ENCODE data around the gene ATF6B.

Gene ATF6B

DNA sequence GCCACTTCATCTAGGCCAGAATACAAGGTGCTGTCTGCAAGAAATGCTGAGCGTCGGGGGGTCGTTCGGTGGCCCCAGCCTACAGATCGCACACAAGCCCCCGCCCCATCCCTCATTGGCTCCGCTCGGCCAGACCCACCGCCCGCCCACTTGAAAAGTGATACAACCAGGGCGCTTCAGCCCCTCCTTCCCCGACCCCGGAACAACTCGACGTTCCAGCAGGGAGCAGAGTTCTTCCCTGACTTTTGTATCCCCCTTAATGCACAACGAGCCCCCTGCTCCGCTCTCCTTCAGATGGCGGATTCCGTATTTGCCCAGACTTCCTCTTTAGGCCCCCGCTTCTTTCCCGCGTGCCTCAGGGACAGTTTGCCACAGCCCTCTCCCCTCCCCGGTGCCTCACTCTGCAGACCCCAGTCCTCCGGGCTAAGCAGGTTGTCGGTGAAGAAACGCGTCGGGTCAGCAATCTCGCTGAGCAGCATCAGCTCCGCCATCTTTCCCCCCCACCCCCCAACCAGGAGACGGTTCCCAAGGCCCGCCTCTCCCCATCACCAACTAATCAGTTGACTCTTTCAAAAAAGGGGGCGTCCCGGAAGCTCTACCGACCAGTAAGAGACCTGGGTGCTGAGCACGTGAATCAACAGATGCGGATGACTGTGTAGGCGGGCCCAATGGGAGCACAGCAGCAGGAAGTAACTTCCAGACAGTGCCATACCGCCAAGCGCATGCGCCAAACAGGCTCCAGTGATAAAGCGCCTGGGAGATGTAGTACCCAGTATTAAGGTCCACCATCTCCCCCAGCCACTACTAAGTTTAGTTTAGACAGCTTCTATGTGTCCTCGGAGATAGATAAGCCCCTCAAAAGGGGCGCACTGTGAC lies at the start of gene ATF6B:
TSS of gene ATF6B (minus strand) at position 530 of the 876 bp plus-strand sequence. CDS start at position 491, 39 bp downstream.
- DNase-seq (ENCODE audit: low read depth) = peak; percentile 97

DNA sequence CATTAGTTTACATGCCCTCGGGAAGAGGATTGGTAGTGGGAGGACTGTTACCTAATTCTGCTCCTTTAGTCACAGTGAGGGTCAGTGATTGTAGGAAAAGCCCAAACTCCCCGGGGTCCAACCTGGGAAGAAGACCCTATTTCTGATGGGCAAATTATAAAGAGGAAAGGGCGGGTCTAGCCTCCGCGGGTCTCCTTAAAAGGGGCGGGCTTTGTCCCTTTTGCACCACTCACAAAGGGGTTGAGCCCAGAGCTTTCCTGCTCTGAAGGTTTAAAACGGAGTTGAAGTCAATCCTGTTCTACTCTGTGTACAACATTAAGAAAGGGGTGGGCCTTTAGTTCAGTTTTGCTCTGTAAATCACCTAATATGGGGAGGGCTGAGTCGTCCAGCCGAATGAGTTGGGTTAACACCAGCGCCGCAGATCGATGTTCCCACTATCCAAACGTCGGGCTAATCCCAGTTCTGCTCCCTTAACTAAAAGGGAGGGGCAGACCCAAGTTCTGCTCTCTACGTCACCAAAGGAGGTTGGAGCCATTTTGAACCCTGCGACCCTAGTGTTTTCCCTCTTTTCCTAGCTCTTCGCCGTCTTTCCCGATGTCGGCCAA lies 49.2 kb upstream of the ATF6B start:
- no peak for DNase-seq (ENCODE audit: low read depth)

DNA sequence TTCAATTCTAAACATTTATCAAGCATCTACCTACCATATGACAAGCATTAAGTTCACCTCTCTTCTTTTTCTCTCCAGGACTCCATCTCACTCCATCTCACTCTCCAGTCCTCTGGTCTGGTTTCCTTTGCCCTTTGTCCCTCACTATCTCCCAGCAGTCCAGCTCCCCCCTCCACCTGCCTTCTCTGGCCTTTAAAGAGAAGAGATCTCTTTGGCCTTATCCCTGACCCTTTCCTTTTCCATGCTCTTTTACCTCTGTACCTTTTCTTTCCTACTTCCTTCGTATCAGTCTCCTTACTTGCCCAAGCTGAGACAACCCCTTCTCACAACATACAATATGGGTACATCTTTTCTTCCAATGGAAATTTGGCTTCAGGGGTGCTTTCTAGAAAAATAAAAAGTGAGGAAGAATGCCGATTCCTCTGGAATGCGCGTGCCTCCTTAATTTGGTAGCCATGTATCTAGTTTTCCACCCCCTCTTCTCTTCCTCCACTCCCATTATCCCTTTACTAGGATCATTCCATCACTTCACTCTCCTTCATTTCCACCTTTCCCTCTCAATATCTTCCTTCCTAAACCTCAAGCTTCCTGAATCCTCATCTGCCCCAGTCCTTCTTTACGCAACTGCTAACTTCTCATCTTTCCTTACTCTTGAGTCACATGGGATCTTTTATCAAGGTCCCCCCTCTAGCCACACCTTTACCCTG lies 48.6 kb upstream of the ATF6B start:
- no peak for DNase-seq (ENCODE audit: low read depth)

DNA sequence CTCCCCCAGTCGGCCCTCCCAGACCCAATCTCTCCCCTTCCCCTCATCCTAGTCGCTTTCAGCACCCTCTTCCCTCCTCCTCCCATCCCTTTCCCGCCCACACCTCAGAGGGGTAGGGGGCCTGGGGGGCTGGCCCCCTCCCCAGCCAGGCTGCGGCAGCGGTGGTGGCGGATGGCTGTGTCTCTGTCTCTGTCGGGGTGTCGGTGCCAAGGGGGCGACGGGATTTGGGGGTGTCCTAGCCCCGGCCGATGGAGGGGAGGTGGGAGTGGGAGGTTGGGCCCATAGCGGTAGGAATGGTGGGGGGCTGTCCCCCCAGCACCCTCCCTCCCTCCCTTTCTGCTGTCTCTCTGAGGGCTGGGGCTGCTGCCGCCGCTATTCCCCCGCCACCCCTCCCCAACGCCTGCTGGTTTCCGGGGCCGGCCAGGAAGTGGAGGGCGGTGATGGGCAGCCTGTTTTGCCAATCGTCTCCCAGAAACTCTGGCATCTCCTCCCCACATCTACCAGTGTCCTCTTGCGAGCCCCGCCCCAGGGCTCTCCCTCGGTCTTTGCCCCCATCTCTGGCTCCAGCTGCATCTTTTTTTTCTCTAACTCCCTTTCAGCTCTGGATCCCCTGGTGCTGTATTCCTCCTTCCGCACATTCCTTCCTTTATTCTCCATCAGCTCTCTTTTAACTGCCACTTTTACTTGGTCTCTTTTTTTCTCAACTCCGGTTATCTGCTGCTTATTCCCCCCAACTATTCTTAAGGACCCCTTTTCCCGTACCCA lies 47.8 kb upstream of the ATF6B start, which contains the start of gene AGPAT1:
TSS of gene AGPAT1 (minus strand) at position 374 of the 765 bp plus-strand sequence. CDS start 4,588 bp downstream, outside the sequence.
- peak; percentile 96 for DNase-seq (ENCODE audit: low read depth)

DNA sequence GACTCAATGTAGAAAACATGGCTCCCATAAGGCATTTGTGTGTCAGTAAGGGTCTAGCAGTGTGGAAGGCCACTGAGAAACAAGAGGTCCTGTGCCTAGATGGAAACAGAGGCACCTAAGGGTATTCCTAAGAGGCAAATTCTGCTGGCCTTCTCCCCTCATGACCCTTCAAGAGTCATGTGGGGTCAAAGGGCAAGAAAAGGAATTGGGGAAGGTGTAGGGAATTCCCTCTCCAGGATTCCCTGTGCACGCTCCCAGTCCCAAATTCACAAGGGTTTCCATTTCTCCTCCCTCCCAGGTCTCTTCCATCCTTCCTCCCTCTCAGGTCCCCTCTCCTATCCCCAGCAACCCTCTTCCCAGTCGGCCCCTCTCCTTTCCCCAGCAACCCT lies 47.3 kb upstream of the ATF6B start:
- no peak for DNase-seq (ENCODE audit: low read depth)

DNA sequence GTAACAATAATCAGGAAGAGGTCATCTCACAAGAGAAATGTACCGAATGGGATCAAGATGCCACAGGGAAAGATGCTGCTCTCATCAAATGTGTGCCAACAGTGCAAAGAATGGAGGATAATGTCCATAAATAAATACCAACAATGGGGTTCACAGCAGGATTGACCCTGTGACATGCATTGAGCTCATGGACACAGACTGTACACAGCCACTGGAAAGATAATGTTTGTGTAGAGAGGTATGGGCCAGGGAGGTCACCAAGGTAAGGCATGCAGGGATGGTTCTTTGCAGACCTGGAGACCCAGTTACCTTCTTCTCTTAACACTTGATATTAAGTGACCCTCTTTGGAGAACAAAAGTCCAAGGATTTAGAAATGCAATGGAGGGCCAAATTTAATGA lies 46.4 kb upstream of the ATF6B start:
- no peak for DNase-seq (ENCODE audit: low read depth)

DNA sequence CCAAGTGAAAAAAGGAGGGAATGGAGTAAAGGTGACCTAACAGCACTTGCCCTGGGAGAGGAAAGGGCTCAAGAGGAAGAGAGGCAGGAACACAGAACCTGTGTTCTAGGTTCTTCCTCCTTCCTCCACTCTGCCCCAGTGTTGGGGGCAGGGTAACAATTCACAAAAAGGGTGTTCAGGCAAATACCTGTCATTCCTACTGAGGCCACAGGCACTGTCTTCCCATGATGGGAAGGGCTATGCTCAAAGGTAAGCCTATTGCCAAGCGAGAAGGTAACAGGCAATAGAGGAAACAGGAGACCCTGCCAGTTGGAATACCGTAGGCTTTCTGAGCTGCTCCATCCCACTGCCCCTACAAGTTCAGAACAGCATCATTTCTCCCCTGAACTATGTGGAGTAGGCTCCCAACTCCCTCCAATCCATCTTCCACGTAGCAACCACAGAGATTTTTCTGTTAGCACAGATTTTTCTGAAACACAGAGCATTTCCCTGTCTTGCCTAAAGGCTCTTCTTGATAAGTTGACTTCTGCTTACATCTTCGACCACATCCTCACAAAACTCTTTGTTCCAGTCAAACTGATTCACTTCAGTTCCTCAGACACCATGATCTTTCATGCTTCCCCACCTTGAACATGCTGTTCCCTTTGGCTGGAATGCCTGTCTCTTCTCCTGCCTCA lies 45.1 kb upstream of the ATF6B start:
- DNase-seq (ENCODE audit: low read depth) = no peak

DNA sequence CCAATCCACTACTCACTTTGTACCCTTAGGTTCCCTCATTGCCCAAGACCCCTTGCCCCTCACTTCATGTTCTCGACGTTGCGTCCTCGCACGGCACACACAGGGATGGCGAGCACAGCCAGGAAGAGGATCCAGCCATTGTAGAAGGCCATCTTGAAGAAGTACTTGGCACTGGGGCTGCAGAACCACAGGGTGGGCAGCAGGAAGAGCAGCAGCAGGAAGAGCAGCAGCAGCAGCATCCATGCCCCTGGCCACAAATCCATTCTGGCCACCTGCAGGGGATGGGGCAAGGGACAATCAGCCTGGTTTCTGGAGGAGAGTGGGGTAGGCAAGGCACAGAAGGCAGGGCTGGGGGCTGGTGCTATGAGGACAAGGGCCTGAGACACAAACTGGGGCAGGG lies 43.2 kb upstream of the ATF6B start:
- DNase-seq (ENCODE audit: low read depth) = no peak

DNA sequence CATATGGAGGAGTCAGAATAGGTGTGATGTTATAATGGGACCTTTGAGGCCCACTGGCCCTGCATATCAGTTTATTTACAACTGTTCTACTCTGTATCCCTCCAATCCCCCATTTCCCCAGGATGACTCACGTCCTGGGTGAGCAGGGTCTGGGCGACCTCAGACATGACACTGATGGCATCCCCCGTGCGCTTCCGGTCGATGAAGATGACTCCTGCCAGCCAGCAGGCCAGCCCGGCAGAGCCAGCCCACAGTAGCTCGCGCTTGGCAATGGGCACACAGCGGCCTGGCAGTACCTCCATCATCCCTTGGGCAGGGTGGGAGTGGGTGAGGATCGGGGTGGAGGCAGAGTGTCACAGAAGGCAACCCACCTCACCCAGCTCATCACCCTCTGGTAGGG lies 42.2 kb upstream of the ATF6B start:
- no peak for DNase-seq (ENCODE audit: low read depth)

DNA sequence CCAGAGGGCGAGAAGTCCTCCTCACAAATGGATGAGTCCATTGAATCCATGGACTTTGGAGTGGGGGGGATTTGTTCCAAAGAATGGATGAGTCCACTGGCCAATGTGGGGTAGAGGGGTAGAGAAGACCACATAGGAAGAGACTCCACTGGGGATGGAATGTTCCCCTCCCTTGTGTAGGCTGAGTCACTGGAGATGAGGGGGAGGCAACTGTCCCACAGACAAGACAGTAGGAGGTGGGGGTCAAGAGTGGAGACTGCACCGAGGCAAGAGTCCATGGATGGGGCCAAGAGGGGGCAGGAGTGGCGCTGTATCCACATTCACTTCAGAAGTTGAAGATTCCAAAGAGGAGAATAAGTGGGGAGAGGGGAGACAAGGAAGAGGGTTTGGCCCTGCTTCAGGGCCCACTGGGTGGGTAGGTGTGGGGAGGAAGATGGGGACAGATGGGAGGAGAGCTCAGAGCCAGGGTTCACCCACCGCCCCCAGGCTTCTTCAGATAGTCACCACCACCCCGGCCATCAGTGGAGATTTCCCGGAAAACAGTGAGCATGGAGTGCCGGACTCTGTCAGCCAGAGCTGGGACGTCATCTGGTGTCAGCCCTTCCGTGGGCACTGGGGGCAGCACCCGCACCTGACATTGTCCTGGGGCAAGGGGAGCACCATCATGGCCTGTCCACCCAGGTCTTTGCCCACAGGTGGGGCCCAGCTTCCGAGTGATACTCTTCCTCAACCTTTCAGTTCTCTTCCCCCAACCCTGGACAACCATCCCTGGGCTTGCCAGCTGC lies 41.0 kb upstream of the ATF6B start:
- DNase-seq (ENCODE audit: low read depth) = no peak

DNA sequence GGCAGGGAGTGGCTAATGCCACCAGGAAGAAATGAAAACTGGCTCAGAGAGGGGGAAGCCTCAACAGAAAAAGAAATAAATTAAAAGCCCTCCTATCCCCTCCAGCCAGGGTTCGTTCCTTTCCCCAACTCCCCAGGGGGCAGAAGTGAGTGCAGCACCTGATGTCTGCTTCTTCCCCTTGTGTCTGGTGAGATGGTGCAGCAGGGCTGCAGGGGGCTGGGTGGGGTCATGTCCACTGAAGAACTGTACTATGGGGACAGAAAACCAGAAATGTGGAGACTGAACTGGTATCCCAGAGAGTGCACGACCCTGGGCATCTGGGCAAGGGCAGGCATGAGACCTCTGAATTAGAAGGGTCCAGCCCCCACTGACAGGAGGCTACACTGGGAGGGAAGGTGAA lies 40.3 kb upstream of the ATF6B start:
- no peak for DNase-seq (ENCODE audit: low read depth)

DNA sequence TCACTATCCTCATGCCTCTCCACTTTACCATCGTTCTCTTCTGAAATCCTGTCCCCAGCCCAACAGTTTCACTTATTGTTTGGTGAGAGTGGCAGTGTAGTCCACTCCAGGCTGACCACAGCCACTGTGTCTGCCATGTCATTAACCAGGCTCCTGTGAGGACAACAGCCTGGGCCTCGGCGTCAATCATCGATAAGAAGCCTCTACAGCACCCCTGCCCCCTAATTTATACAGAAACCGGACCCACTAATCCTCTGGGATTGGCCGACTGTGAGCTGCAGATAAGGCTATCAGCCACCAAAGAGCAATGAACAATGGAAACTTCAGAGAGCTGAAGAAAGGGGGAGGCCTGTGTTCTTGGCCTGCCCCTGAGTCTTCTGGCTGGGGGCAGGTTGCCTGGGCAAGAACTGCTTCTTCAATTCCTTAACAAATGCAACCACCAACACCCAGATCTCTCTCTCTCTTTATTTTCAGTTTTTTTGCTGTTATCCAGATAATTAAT lies 39.8 kb upstream of the ATF6B start:
- DNase-seq (ENCODE audit: low read depth) = no peak

DNA sequence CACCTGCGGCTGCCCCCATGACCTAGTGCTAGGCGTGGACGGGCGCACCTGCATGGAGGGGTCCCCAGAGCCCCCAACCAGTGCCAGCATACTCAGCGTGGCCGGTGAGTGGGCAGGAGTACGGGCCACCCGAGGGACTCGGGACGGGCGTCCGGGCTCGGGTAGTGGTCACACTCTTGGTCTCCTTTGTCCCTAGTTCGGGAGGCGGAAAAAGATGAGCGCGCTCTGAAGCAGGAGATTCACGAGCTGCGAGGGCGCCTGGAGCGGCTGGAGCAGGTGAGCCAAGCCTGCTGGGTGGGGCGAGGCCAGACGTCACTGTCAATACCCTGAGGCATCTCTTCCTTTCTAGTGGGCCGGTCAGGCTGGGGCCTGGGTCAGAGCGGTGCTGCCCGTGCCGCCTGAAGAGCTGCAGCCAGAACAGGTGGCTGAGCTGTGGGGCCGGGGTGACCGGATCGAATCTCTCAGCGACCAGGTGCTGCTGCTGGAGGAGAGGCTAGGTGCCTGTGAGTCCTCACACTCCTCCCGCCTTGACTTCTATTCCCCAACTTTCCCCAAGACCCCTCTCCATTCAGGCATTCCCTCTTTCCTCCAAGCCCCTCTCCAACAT lies 39.2 kb upstream of the ATF6B start:
- DNase-seq (ENCODE audit: low read depth) = no peak

DNA sequence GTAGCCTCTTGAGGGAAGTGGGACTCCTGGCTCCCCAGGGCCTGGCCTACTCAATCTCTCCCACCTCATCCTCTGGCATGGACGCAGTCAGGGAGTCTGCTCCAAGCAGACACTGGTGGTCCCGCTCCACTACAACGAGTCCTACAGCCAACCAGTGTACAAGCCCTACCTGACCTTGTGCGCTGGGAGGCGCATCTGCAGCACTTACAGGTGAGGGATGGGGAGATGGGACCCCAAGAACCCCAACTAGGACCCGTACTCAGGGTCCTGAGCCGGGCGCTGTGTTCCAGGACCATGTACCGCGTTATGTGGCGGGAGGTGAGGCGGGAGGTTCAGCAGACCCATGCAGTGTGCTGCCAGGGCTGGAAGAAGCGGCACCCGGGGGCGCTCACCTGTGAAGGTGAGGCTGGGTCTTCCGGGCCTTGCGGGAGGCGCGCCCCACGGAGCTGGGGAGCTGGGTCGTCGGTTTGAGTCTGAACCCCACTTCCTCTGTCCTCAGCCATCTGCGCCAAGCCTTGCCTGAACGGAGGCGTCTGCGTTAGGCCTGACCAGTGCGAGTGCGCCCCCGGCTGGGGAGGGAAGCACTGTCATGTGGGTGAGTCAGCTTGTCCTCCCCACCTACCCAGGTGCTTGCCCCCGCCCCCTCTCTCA lies 38.5 kb upstream of the ATF6B start:
- DNase-seq (ENCODE audit: low read depth) = no peak

DNA sequence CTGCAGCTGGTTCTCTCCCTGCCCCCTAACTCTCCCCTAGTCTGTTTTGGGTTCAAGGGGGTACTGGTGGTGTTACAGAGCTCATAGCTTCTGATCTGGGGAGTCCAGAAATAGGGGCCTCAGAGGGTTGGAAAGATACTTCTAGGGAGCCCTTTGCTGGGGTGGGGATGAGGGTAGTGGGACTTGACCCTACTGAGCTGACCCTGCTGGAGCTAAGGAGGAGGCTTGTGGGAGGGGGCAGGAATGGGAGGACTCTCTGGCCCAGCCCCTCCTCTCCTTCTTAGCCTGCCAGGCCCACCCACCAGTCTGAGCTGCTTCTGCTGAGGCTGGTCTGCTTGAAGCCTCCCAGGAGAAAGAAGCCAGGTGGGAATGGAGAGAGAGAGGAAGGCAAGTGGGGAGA lies 36.2 kb upstream of the ATF6B start, which contains the start of gene EGFL8:
TSS of gene EGFL8 (plus strand) at position 301 of the 400 bp plus-strand sequence. CDS start 1,571 bp downstream, outside the sequence.
- no peak for DNase-seq (ENCODE audit: low read depth)

DNA sequence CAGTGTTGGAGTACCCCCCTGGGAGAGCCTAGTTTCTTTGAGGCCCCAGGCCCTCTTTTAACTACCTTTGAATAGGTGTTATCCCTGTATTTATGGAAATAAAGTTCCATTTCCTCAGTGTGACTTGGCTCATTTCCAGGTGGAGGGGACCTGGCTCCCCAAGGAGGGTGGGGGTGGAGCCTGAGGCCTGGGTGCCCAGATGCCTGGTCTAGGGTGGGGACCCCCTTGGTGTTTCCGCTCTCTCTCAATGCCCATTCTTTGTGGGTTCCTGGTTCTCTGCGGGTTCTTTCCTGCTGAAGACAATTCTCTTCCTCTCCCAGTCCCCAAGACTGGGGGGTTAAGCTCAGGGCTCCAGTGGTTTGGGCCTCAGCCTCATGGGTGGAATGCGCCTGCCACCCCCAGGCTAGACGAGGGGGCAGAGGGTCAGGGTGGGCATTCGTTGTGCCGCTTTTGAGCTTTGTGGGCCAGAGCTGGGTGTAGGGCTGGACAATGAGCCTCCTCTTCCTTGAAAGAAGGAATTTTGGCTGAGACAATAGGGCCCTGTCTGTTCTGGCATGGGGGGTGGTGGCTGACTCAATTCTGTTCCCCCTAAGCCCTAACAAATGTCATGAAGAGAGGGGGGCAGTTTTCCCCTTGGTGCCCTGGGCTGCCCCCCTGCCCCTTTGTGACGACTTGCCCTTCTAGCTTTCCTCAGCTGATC lies 35.7 kb upstream of the ATF6B start:
- no peak for DNase-seq (ENCODE audit: low read depth)

DNA sequence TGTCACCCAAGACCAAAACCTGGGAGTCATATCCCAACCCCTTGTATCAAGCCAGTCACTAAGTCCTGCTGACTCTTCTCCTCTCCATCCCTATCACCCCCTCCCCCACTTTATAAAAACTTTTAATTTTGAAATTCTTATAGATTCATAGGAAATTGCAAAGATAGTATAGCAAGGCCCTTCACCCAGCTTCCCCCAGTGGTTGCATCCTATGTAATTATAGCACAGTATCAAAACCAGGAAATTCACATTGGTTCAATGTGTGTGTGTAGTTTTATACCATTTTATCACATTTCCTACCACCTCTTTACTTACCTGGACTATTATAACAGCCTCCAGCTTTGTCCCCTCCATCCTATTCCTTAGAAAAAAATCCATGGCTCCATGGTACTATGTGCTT lies 30.0 kb upstream of the ATF6B start:
- DNase-seq (ENCODE audit: low read depth) = no peak

DNA sequence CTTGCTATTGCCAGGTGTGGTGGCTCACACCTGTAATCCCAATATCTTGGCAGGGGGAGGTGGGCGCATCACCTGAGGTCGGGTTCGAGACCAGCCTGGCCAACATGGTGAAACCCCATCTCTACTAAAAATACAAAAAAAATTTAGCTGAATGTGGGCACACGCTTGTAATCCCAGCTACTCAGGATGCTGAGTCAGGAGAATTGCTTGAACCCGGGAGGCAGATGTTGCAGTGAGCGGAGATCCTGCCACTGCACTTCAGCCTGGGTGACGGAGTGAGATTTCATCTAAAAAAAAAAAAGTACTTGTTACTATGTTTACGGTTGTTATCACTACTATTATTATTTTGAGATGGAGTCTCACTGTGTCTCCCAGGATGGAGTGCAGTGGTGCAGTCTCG lies 28.8 kb upstream of the ATF6B start:
- DNase-seq (ENCODE audit: low read depth) = no peak

Data from activated gamma-delta T cell treated with anti-CD3 and anti-CD28 coated beads, Interleukin-2, amount 50 U/mL, for 16 hours (primary cell).